HEK293 (cell line): ENCODE measurements around the gene KCNQ1.

Experiments
- CTCF ChIA-PET: fragments of 350-600 bp; formaldehyde crosslinking; extraction: SDS; loops from one replicate; lab custom pipeline; 2021; ENCODE audit warnings: antibody characterized with exemption; lab: Yijun Ruan, JAX
- POLR2A ChIA-PET: fragments of 300-600 bp; formaldehyde crosslinking; extraction: SDS; loops from one replicate; lab custom pipeline; 2020; ENCODE audit warnings: antibody characterized with exemption, inconsistent platforms; lab: Yijun Ruan, JAX
- H3K27ac ChIP-seq: fragments of 200-500 bp; sonication (Bioruptor generic); 2 replicates; pipeline ENCODE4 v1.5.1; 2014; ENCODE audit warnings: low read depth, low read length, control low read depth, inconsistent platforms; ENCODE audit errors: extremely low read depth
- H3K36me3 ChIP-seq, 2 experiments: fragments of 200-500 bp in 1 of 2; sonication (Bioruptor generic) in 1 of 2; 1 replicate in 1 of 2; 2 replicates in 1 of 2; pipeline ENCODE4 v1.5.1; 2014 to 2017; ENCODE audit warnings: inconsistent platforms in 2 of 2, low read length in 2 of 2; ENCODE audit not compliant: control insufficient read depth in 2 of 2, insufficient read depth in 1 of 2
- H3K4me1 ChIP-seq: fragments of 200-500 bp; sonication (Bioruptor generic); 2 replicates; pipeline ENCODE4 v1.5.1; 2014; ENCODE audit warnings: mild to moderate bottlenecking, low read length, inconsistent platforms; ENCODE audit not compliant: control insufficient read depth, insufficient read depth
- H3K4me3 ChIP-seq: 2 replicates; pipeline ENCODE4 v1.5.1; 2011; ENCODE audit warnings: low read depth, mild to moderate bottlenecking, control low read depth, low read length, moderate library complexity
- H3K9me3 ChIP-seq: fragments of 200-500 bp; sonication (Bioruptor generic); 2 replicates; pipeline ENCODE4 v1.5.1; 2014; ENCODE audit warnings: low read depth, low read length, inconsistent platforms; ENCODE audit not compliant: control insufficient read depth, insufficient read depth
- AEBP2 ChIP-seq: fragments of 450-650 bp; formaldehyde crosslinking; IDR thresholded peaks from 2 replicates; pipeline ENCODE4 v1.5.1; 2016; ENCODE audit warnings: missing biosample characterization, missing genetic modification characterization, borderline replicate concordance
- GLIS2 ChIP-seq: fragments of 450-650 bp; formaldehyde crosslinking; IDR thresholded peaks from 2 replicates; pipeline ENCODE4 v1.5.1; 2016; ENCODE audit warnings: missing biosample characterization, missing genetic modification characterization
- KLF16 ChIP-seq: fragments of 450-650 bp; formaldehyde crosslinking; IDR thresholded peaks from 2 replicates; pipeline ENCODE4 v1.5.1; 2017; ENCODE audit warnings: missing biosample characterization, missing genetic modification characterization
- PRDM1 ChIP-seq: fragments of 450-650 bp; formaldehyde crosslinking; IDR thresholded peaks from 2 replicates; pipeline ENCODE4; 2016; ENCODE audit warnings: missing biosample characterization, missing genetic modification characterization
- SETDB1 ChIP-seq: IDR thresholded peaks from one replicate; pipeline ENCODE4 v1.6.1; 2017; ENCODE audit warnings: mild to moderate bottlenecking, low read length, moderate library complexity, mixed read lengths; ENCODE audit not compliant: insufficient read length
- SP2 ChIP-seq: fragments of 450-650 bp; formaldehyde crosslinking; IDR thresholded peaks from 2 replicates; pipeline ENCODE4 v1.5.1; 2016; ENCODE audit warnings: missing biosample characterization, missing genetic modification characterization
- SP7 ChIP-seq: fragments of 450-650 bp; formaldehyde crosslinking; IDR thresholded peaks from 2 replicates; pipeline ENCODE4 v1.5.1; 2016; ENCODE audit warnings: missing biosample characterization, missing genetic modification characterization
- ZBTB21 ChIP-seq: fragments of 450-650 bp; formaldehyde crosslinking; IDR thresholded peaks from 2 replicates; pipeline ENCODE4 v1.5.1; 2017; ENCODE audit warnings: missing biosample characterization, missing genetic modification characterization
- ZBTB6 ChIP-seq: fragments of 450-650 bp; formaldehyde crosslinking; IDR thresholded peaks from 2 replicates; pipeline ENCODE4 v1.5.1; 2017; ENCODE audit warnings: missing biosample characterization, missing genetic modification characterization
- ZNF140 ChIP-seq: fragments of 450-650 bp; formaldehyde crosslinking; IDR thresholded peaks from 2 replicates; pipeline ENCODE4 v1.5.1; 2016; ENCODE audit warnings: missing biosample characterization, missing genetic modification characterization
- ZNF16 ChIP-seq: fragments of 450-650 bp; formaldehyde crosslinking; IDR thresholded peaks from 2 replicates; pipeline ENCODE4 v1.5.1; 2016; ENCODE audit warnings: low read depth, missing biosample characterization, missing genetic modification characterization
- ZNF19 ChIP-seq: fragments of 450-650 bp; formaldehyde crosslinking; IDR thresholded peaks from 2 replicates; pipeline ENCODE4; 2016; ENCODE audit warnings: missing biosample characterization, missing genetic modification characterization, low read depth
- ZNF223 ChIP-seq: fragments of 450-650 bp; formaldehyde crosslinking; IDR thresholded peaks from 2 replicates; pipeline ENCODE4 v1.5.1; 2016; ENCODE audit warnings: missing biosample characterization, missing genetic modification characterization
- ZNF24 ChIP-seq: fragments of 450-650 bp; formaldehyde crosslinking; IDR thresholded peaks from 2 replicates; pipeline ENCODE4 v1.5.1; 2016; ENCODE audit warnings: missing biosample characterization, missing genetic modification characterization
- ZNF248 ChIP-seq: fragments of 450-650 bp; formaldehyde crosslinking; IDR thresholded peaks from 2 replicates; pipeline ENCODE4 v1.5.1; 2017; ENCODE audit warnings: missing biosample characterization, missing genetic modification characterization
- ZNF266 ChIP-seq: fragments of 450-650 bp; formaldehyde crosslinking; IDR thresholded peaks from 2 replicates; pipeline ENCODE4 v1.5.1; 2016; ENCODE audit warnings: missing biosample characterization, missing genetic modification characterization, low read depth
- ZNF274 ChIP-seq, 2 experiments: fragments of 200-500 bp in 1 of 2; fragments of 450-650 bp in 1 of 2; sonication (Bioruptor generic) in 1 of 2; formaldehyde crosslinking in 1 of 2; IDR thresholded peaks; 2 replicates each; pipeline versions ENCODE4 v1.5.1 to v1.6.1; 2014 to 2016; ENCODE audit warnings: borderline replicate concordance in 1 of 2, inconsistent platforms in 1 of 2, low read length in 1 of 2, missing biosample characterization in 1 of 2, missing genetic modification characterization in 1 of 2
- ZNF311 ChIP-seq: fragments of 450-650 bp; formaldehyde crosslinking; IDR thresholded peaks from 2 replicates; pipeline ENCODE4 v1.5.1; 2017; ENCODE audit warnings: missing biosample characterization, missing genetic modification characterization, borderline replicate concordance
- ZNF350 ChIP-seq: fragments of 450-650 bp; formaldehyde crosslinking; IDR thresholded peaks from 2 replicates; pipeline ENCODE4 v1.5.0; 2017; ENCODE audit warnings: missing biosample characterization, mild to moderate bottlenecking, missing genetic modification characterization
- ZNF416 ChIP-seq: fragments of 450-650 bp; formaldehyde crosslinking; IDR thresholded peaks from 2 replicates; pipeline ENCODE4 v1.5.1; 2016; ENCODE audit warnings: missing biosample characterization, missing genetic modification characterization
- ZNF433 ChIP-seq: fragments of 450-650 bp; formaldehyde crosslinking; IDR thresholded peaks from 2 replicates; pipeline ENCODE4 v1.5.1; 2016; ENCODE audit warnings: missing biosample characterization, missing genetic modification characterization, low read depth
- ZNF513 ChIP-seq: fragments of 450-650 bp; IDR thresholded peaks from 2 replicates; pipeline ENCODE4 v1.5.1; 2018; ENCODE audit warnings: missing biosample characterization, missing genetic modification characterization
- ZNF544 ChIP-seq: fragments of 450-650 bp; formaldehyde crosslinking; IDR thresholded peaks from 2 replicates; pipeline ENCODE4 v1.5.0; 2017; ENCODE audit warnings: missing biosample characterization, missing genetic modification characterization
- ZNF629 ChIP-seq: fragments of 450-650 bp; formaldehyde crosslinking; IDR thresholded peaks from 2 replicates; pipeline ENCODE4 v1.5.1; 2017; ENCODE audit warnings: missing biosample characterization, missing genetic modification characterization
- ZNF692 ChIP-seq: fragments of 450-650 bp; formaldehyde crosslinking; IDR thresholded peaks from 2 replicates; pipeline ENCODE4 v1.5.1; 2016; ENCODE audit warnings: missing biosample characterization, missing genetic modification characterization
- ZNF76 ChIP-seq: fragments of 450-650 bp; formaldehyde crosslinking; IDR thresholded peaks from 2 replicates; pipeline ENCODE4; 2016; ENCODE audit warnings: low read depth, missing biosample characterization, missing genetic modification characterization, borderline replicate concordance
- ZNF776 ChIP-seq: fragments of 450-650 bp; formaldehyde crosslinking; IDR thresholded peaks from 2 replicates; pipeline ENCODE4 v1.5.0; 2017; ENCODE audit warnings: missing biosample characterization, missing genetic modification characterization, borderline replicate concordance
- ZNF837 ChIP-seq: fragments of 450-650 bp; formaldehyde crosslinking; IDR thresholded peaks from 2 replicates; pipeline ENCODE4 v1.5.1; 2016; ENCODE audit warnings: missing biosample characterization, missing genetic modification characterization

The KCNQ1 gene

GRCh38 chr11:2846470-2846869 lies 401.7 kb downstream of the KCNQ1 start:
- TF ChIP-seq ZNF837 (tag by site-specific recombination): no peak
- TF ChIP-seq ZNF513: no peak
- no peak for TF ChIP-seq ZNF19 (tag by site-specific recombination)
- no peak for TF ChIP-seq SP2
- TF ChIP-seq ZBTB6 (tag by site-specific recombination): no peak
- no peak for TF ChIP-seq ZBTB21
- TF ChIP-seq SETDB1: no peak
- no peak for TF ChIP-seq PRDM1 (tag by site-specific recombination)
- no peak for TF ChIP-seq ZNF629 (tag by site-specific recombination)
- TF ChIP-seq ZNF24 (tag by site-specific recombination): no peak
- TF ChIP-seq GLIS2 (tag by site-specific recombination): no peak
- Histone ChIP-seq H3K27ac (no peak overlapping the region), H3K36me3 (no peaks in the 10 kb centered on the region), H3K4me1 (no peaks in the 10 kb centered on the region), H3K9me3 (no peaks in the 10 kb centered on the region), H3K4me3 (no peak overlapping the region)
- ChIA-PET CTCF (no interaction called here), POLR2A (no interaction called here)

GRCh38 chr11:2847561-2847960 lies 402.8 kb downstream of the KCNQ1 start:
- H3K36me3 ChIP-seq: no peaks in the 10 kb centered on the region
- H3K4me1 ChIP-seq: no peaks in the 10 kb centered on the region
- H3K27ac ChIP-seq: no peak overlapping the region
- no peaks in the 10 kb centered on the region for H3K9me3 ChIP-seq
- POLR2A ChIA-PET: no interaction called here
- CTCF ChIA-PET: interaction anchor here (0.5 kb wide), 1 partner anchor 337 kb away, joined by 3 read pairs; no protein-coding TSS in a partner anchor
- no peak overlapping the region for H3K4me3 ChIP-seq
- no peak for TF ChIP-seq ZNF311
- TF ChIP-seq ZNF433 (tag by site-specific recombination): no peak
- no peak for TF ChIP-seq SETDB1
- TF ChIP-seq ZNF692 (tag by site-specific recombination): no peak
- no peak for TF ChIP-seq KLF16 (tag by site-specific recombination)
- TF ChIP-seq ZNF76 (tag by site-specific recombination): no peak
- TF ChIP-seq ZNF16 (tag by site-specific recombination): no peak
- TF ChIP-seq ZNF223 (tag by site-specific recombination): no peak
- TF ChIP-seq ZNF266 (tag by site-specific recombination): no peak
- no peak for TF ChIP-seq ZNF350 (tag by site-specific recombination)
- TF ChIP-seq SP2: no peak
- TF ChIP-seq ZNF274 (IDR thresholded peaks at IDR 0.05; ENCODE audit: low read length): no peak
- no peak for TF ChIP-seq ZNF274 (tag by site-specific recombination; IDR thresholded peaks at IDR 0.05; ENCODE audit: borderline replicate concordance)
- no peak for TF ChIP-seq ZNF416 (tag by site-specific recombination)
- TF ChIP-seq ZNF776 (tag by site-specific recombination): no peak
- TF ChIP-seq ZNF248 (tag by site-specific recombination): no peak
- TF ChIP-seq ZNF544: no peak
- no peak for TF ChIP-seq ZNF140 (tag by site-specific recombination)
- no peak for TF ChIP-seq SP7 (tag by site-specific recombination)
- no peak for TF ChIP-seq AEBP2 (tag by site-specific recombination)
